IPS-15b (cell line): ENCODE results near the gene TACC2.

ENCODE experiments used
- H3K27me3 ChIP-seq: one replicate; pipeline ENCODE4 v1.6.1; 2013; ENCODE audit warnings: low read length; ENCODE audit not compliant: control insufficient read depth, insufficient read depth
- H3K36me3 ChIP-seq: one replicate; pipeline ENCODE4 v1.6.1; 2013; ENCODE audit warnings: low read length; ENCODE audit not compliant: control insufficient read depth, insufficient read depth
- H3K4me1 ChIP-seq: one replicate; pipeline ENCODE4 v1.6.1; 2013; ENCODE audit warnings: mild to moderate bottlenecking, low read length; ENCODE audit not compliant: control insufficient read depth, insufficient read depth
- H3K4me3 ChIP-seq: one replicate; pipeline ENCODE4 v1.5.1; 2013; ENCODE audit warnings: low read depth, low read length
- H3K9ac ChIP-seq: one replicate; pipeline ENCODE4 v1.6.1; 2013; ENCODE audit warnings: low read depth, mild to moderate bottlenecking, low read length
- H3K9me3 ChIP-seq: one replicate; pipeline ENCODE4 v1.6.1; 2013; ENCODE audit warnings: mild to moderate bottlenecking, low read length; ENCODE audit not compliant: control insufficient read depth, insufficient read depth

TACC2 gene

DNA sequence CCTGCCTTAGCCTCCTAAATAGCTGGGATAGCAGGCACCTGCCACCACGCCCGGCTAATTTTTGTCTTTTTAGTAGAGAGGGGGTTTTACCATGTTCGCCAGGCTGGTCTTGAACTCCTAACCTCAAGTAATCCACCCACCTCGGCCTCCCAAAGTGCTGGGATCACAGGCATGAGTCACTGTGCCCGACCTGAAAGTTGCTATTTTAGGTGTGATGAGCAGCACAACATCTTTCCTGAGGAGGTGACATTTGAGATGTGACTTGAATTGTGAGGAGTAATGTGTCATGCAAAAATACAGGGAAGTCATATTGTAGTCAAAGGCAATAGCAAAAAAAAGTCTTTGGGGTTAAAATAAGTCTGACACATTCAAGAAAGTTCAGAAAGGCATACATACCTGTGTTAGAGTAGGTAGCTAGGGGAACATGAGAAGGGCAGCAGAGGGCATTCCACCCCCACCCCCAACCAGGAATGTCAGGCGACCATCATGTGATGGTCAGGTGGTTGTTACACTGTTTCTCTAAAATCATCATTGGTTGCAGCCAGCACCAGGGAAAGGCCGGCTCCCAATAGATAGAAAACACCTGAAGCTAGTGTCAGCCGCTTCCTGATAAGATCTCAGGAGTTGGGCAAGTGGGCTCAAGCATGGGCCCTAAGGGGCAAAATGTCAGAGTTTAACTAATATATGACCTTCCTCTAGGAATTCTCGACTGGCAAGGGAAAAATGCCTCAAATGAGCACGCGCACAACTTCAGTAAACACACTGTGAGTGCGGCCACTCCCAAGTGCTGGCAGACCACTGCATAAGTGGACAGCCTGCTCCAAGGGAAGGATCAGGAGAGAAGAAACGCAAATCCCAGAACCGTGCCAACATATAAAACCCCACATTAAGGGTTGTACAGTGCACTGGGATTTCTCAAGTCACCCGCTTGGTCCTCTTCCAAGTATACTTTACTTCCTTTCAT, at the start of gene TACC2:
TSS of gene TACC2 (plus strand) at position 803 of the 964 bp plus-strand sequence. CDS start 32,819 bp downstream, outside the sequence.
- Histone ChIP-seq H3K36me3 (no peaks in the 10 kb centered on the region), H3K9ac (no peak within 1 kb of the TSS), H3K4me3 (no peak within 1 kb of the TSS), H3K27me3 (no peaks in the 10 kb centered on the region), H3K9me3 (peaks cover 8% of the 10 kb centered on the region), H3K4me1 (no peaks in the 10 kb centered on the region)

GRCh38 chr10:121941532-121941931, 47.4 kb upstream of the TACC2 start:
- no peak overlapping the region for H3K9ac ChIP-seq
- H3K4me1 ChIP-seq, result no peaks in the 10 kb centered on the region
- no peak overlapping the region for H3K4me3 ChIP-seq
- H3K9me3 ChIP-seq, result no peaks in the 10 kb centered on the region
- H3K36me3 ChIP-seq, result no peaks in the 10 kb centered on the region
- no peaks in the 10 kb centered on the region for H3K27me3 ChIP-seq

DNA sequence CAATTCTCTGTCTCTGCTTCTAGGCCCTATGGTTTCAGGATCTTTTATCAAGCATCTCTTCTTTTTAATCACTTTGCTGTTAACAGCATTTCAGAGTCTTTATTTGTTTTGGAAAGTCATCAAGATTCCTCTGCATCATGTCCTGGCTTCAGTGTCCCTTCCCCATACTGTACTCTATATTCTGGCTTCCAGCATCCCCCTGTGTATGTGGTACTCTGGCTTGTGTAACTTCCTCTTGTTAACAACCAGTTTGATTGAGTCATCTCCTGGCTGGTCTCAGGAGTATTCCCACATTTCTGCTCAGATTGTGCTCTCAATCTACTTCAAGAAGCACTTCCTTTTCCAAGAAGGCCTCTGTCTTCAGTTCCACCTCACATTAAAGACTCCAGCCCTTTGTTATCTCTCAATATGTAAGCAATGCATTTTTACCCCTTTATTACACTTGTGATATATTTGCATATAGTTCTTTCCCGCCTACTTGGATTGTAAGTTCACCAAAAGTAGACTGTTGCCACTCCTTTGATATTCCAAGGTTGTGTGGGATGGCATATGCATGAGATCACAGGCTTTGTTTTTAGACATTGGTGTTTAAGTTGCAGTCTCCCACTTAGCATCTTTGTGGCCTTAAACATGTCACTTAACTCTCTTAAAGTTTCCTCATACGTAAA, 46.1 kb upstream of the TACC2 start:
- Histone ChIP-seq H3K9me3 (no peaks in the 10 kb centered on the region), H3K4me3 (no peak overlapping the region), H3K9ac (no peak overlapping the region), H3K27me3 (no peaks in the 10 kb centered on the region), H3K36me3 (no peaks in the 10 kb centered on the region), H3K4me1 (no peaks in the 10 kb centered on the region)

GRCh38 chr10:121947343-121948330, 41.3 kb upstream of the TACC2 start:
- no peaks in the 10 kb centered on the region for H3K9me3 ChIP-seq
- no peaks in the 10 kb centered on the region for H3K27me3 ChIP-seq
- H3K9ac ChIP-seq, result no peak overlapping the region
- H3K36me3 ChIP-seq, result no peaks in the 10 kb centered on the region
- H3K4me3 ChIP-seq, result no peak overlapping the region
- no peaks in the 10 kb centered on the region for H3K4me1 ChIP-seq

DNA sequence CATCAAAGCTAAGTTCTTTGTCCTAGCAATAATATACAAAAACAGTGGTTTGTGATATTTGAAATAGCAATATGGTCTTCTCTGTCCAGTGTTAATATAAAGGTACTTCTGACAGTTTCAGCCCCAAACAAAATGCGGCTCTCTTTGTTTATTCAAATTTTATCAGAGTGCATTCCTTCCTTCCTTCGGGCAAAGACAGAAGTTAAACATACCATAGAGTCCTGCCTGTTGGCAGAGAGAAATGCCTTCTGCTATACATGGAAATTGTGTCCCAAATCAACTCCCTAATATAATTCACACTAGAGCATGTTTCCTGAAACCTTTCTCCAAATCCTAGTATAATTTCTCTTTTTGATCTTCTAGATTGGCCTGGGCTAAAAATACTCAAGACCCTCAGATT, 39.9 kb upstream of the TACC2 start:
- Histone ChIP-seq H3K9ac (no peak overlapping the region), H3K27me3 (no peaks in the 10 kb centered on the region), H3K36me3 (no peaks in the 10 kb centered on the region), H3K4me3 (no peak overlapping the region), H3K4me1 (no peaks in the 10 kb centered on the region), H3K9me3 (no peaks in the 10 kb centered on the region)

GRCh38 chr10:121949451-121949850, 39.5 kb upstream of the TACC2 start:
- no peak overlapping the region for H3K9ac ChIP-seq
- H3K27me3 ChIP-seq, result no peaks in the 10 kb centered on the region

GRCh38 chr10:121952226-121952625, 36.7 kb upstream of the TACC2 start:
- no peaks in the 10 kb centered on the region for H3K36me3 ChIP-seq
- no peak overlapping the region for H3K9ac ChIP-seq
- no peaks in the 10 kb centered on the region for H3K9me3 ChIP-seq
- no peak overlapping the region for H3K4me3 ChIP-seq
- H3K27me3 ChIP-seq, result no peaks in the 10 kb centered on the region
- H3K4me1 ChIP-seq, result no peaks in the 10 kb centered on the region

More at GRCh38 chr10:121949451-121949850, 39.5 kb upstream of the TACC2 start:
- Histone ChIP-seq H3K4me1 (no peaks in the 10 kb centered on the region), H3K4me3 (no peak overlapping the region), H3K36me3 (no peaks in the 10 kb centered on the region), H3K9me3 (no peaks in the 10 kb centered on the region)

DNA sequence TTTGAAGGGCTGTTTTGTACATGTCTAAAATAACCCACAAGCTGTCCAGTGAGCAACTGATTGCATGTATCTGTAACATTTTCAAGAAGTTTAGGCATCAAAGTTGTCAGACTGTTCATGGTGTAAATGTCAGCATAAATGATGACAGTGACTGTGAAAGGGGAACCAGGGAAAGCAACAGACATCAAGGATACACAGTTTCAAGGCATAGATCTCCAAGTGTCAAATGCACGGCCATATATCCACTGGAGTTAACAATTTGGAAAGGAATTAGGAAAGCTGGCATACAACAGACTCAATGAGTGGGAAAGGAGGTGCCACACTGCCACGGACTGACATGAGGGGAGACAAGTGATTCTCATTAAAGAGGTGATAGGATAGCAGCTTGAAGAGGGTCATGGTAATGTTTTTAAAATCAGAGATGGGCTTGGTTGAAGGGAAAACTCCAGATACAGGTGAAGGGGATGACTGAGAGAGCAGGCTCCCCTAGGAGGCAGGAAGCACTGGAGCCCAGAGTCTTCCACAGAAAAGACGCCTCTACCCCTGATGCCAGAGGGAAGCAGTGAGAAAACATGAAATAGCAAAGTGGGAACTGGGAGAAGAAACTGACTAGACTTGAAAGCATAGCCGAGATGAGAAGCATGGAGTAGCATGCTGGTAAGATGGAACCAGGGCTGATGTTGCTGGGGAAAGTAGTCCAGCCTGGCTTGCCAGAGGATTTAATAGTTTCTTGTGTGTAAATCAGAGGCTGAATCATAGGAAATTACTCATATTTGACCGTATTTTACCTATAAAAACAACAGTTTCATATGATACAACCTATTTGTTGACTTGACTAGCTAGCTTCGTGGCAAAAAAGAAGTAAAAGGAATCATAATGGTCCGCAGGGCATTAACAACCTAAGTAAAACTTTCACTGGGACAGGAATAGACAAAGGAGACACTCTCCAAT, 32.6 kb upstream of the TACC2 start:
- Histone ChIP-seq H3K9ac (no peak overlapping the region), H3K27me3 (no peaks in the 10 kb centered on the region), H3K9me3 (no peaks in the 10 kb centered on the region), H3K36me3 (peaks cover 4% of the 10 kb centered on the region), H3K4me3 (no peak overlapping the region), H3K4me1 (no peaks in the 10 kb centered on the region)

GRCh38 chr10:121959671-121960070, 29.3 kb upstream of the TACC2 start:
- Histone ChIP-seq H3K27me3 (no peaks in the 10 kb centered on the region), H3K9ac (no peak overlapping the region), H3K4me3 (no peak overlapping the region), H3K36me3 (peaks cover 4% of the 10 kb centered on the region), H3K4me1 (no peaks in the 10 kb centered on the region), H3K9me3 (no peaks in the 10 kb centered on the region)

DNA sequence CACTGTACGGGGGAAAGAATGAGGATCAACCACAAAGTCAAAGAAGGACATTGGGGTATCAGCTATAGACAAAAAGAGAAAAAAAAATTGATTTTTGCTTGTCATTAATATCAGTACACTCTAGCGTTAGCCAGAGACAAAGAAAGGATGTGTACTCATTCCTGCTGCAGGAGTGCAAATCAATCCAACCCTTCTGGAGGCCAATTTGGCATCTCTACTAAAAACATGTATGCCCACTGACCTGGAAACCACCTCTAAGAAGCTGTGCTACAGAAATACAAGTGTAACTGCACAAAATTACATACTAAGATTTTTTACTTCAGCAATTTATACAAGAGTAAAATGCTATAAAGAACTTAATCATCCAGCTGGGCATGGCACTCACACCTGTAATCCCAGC, 27.5 kb upstream of the TACC2 start:
- H3K4me1 ChIP-seq, result no peaks in the 10 kb centered on the region
- no peaks in the 10 kb centered on the region for H3K27me3 ChIP-seq
- H3K9ac ChIP-seq, result no peak overlapping the region
- H3K36me3 ChIP-seq, result peaks cover 4% of the 10 kb centered on the region
- H3K9me3 ChIP-seq, result no peaks in the 10 kb centered on the region
- no peak overlapping the region for H3K4me3 ChIP-seq
